ENCODE data around the gene KDM4B. TPM values are rescaled to one million over a fixed set of nuclear protein-coding genes. Genes with fewer than 3 reads are reported as not detected.

KDM4B gene
- total RNA-seq, 2 donors from 2014 or later: 31.3 to 37.1 TPM

GRCh38 chr19:5097331-5097930 is 128.5 kb downstream of the KDM4B start:
- no peaks in the 10 kb centered on the region for H3K27me3 Mint-ChIP-seq (ENCODE audit: low read depth)
- ATAC-seq (replicated peaks in 1 of 2) (no peak), DNase-seq (no peak)
- no peaks in the 10 kb centered on the region for H3K4me1 Mint-ChIP-seq (ENCODE audit: low read depth)
- peaks cover 20 to 35% of the 10 kb centered on the region in 2 donors for H3K36me3 Mint-ChIP-seq (ENCODE audit: insufficient read depth in 2 of 2)
- H3K4me3 Mint-ChIP-seq: no peak overlapping the region
- H3K9me3 Mint-ChIP-seq: peaks cover 10 to 14% of the 10 kb centered on the region in 2 donors
- H3K27ac Mint-ChIP-seq: no peak overlapping the region

- Mint-ChIP-seq H3K36me3 (ENCODE audit: insufficient read depth in 2 of 2) (peaks cover 20 to 35% of the 10 kb centered on the region in 2 donors), H3K9me3 (peaks cover 10 to 14% of the 10 kb centered on the region in 2 donors), H3K27me3 (ENCODE audit: low read depth) (no peaks in the 10 kb centered on the region), H3K4me3 (no peak overlapping the region), H3K4me1 (ENCODE audit: low read depth) (no peaks in the 10 kb centered on the region), H3K27ac (no peak overlapping the region)
- DNase-seq (no peak), ATAC-seq (replicated peaks in 1 of 2) (no peak)
Observed at GRCh38 chr19:5097959-5098623, 129.2 kb downstream of the KDM4B start.

- no peaks in the 10 kb centered on the region for H3K4me1 Mint-ChIP-seq (ENCODE audit: low read depth)
- ATAC-seq (replicated peaks in 1 of 2) (no peak), DNase-seq (no peak)
- no peak overlapping the region for H3K27ac Mint-ChIP-seq
- no peak overlapping the region for H3K4me3 Mint-ChIP-seq
- H3K36me3 Mint-ChIP-seq (ENCODE audit: insufficient read depth in 2 of 2): peaks cover 20 to 35% of the 10 kb centered on the region in 2 donors
- H3K9me3 Mint-ChIP-seq: peaks cover 10 to 14% of the 10 kb centered on the region in 2 donors
- H3K27me3 Mint-ChIP-seq (ENCODE audit: low read depth): no peaks in the 10 kb centered on the region
Observed at GRCh38 chr19:5098646-5099045, 129.7 kb downstream of the KDM4B start.

GRCh38 chr19:5099701-5100221 is 130.8 kb downstream of the KDM4B start:
- DNase-seq: no peak
- H3K4me3 Mint-ChIP-seq: no peak overlapping the region
- peaks cover 20 to 35% of the 10 kb centered on the region in 2 donors for H3K36me3 Mint-ChIP-seq (ENCODE audit: insufficient read depth in 2 of 2)
- no peak for ATAC-seq (replicated peaks in 1 of 2)
- no peak overlapping the region for H3K27ac Mint-ChIP-seq
- H3K4me1 Mint-ChIP-seq (ENCODE audit: low read depth): no peaks in the 10 kb centered on the region
- H3K9me3 Mint-ChIP-seq: peaks cover 10 to 14% of the 10 kb centered on the region in 2 donors
- no peaks in the 10 kb centered on the region for H3K27me3 Mint-ChIP-seq (ENCODE audit: low read depth)

GRCh38 chr19:5101871-5102270 is 133.0 kb downstream of the KDM4B start:
- Mint-ChIP-seq H3K9me3 (peaks cover 10 to 12% of the 10 kb centered on the region in 2 donors), H3K27ac (no peak overlapping the region), H3K36me3 (ENCODE audit: insufficient read depth in 2 of 2) (peaks cover 17 to 33% of the 10 kb centered on the region in 2 donors), H3K27me3 (ENCODE audit: low read depth) (no peaks in the 10 kb centered on the region), H3K4me3 (no peak overlapping the region), H3K4me1 (ENCODE audit: low read depth) (no peaks in the 10 kb centered on the region)
- ATAC-seq (replicated peaks in 1 of 2) (no peak), DNase-seq (no peak)

- H3K36me3 Mint-ChIP-seq (ENCODE audit: insufficient read depth in 2 of 2): peaks cover 16 to 29% of the 10 kb centered on the region in 2 donors
- H3K4me3 Mint-ChIP-seq: no peak overlapping the region
- H3K9me3 Mint-ChIP-seq: peaks cover 10 to 12% of the 10 kb centered on the region in 2 donors
- no peaks in the 10 kb centered on the region for H3K27me3 Mint-ChIP-seq (ENCODE audit: low read depth)
- no peak for DNase-seq
- H3K4me1 Mint-ChIP-seq (ENCODE audit: low read depth): no peaks in the 10 kb centered on the region
- ATAC-seq (replicated peaks in 1 of 2): no peak
- H3K27ac Mint-ChIP-seq: no peak overlapping the region
Observed at GRCh38 chr19:5102520-5102919, 133.6 kb downstream of the KDM4B start.

- ATAC-seq (replicated peaks in 1 of 2): no peak
- H3K4me3 Mint-ChIP-seq: no peak overlapping the region
Observed at GRCh38 chr19:5103061-5103701, 134.3 kb downstream of the KDM4B start.

GRCh38 chr19:5103812-5104410 is 135.0 kb downstream of the KDM4B start:
- Mint-ChIP-seq H3K36me3 (ENCODE audit: insufficient read depth in 2 of 2) (peaks cover 13 to 20% of the 10 kb centered on the region in 2 donors), H3K27me3 (ENCODE audit: low read depth) (no peaks in the 10 kb centered on the region), H3K9me3 (peaks cover 7 to 10% of the 10 kb centered on the region in 2 donors), H3K27ac (no peak overlapping the region), H3K4me3 (no peak overlapping the region), H3K4me1 (ENCODE audit: low read depth) (no peaks in the 10 kb centered on the region)
- DNase-seq: no peak
- ATAC-seq (replicated peaks in 1 of 2): no peak

More at GRCh38 chr19:5103061-5103701, 134.3 kb downstream of the KDM4B start:
- Mint-ChIP-seq H3K4me1 (ENCODE audit: low read depth) (no peaks in the 10 kb centered on the region), H3K27ac (no peak overlapping the region), H3K27me3 (ENCODE audit: low read depth) (no peaks in the 10 kb centered on the region), H3K36me3 (ENCODE audit: insufficient read depth in 2 of 2) (peaks cover 14 to 26% of the 10 kb centered on the region in 2 donors), H3K9me3 (peaks cover 10 to 12% of the 10 kb centered on the region in 2 donors)
- no peak for DNase-seq

- peaks cover 6% of the 10 kb centered on the region in 2 donors for H3K9me3 Mint-ChIP-seq
- H3K36me3 Mint-ChIP-seq (ENCODE audit: insufficient read depth in 2 of 2): peaks cover 10 to 11% of the 10 kb centered on the region in 2 donors
- no peaks in the 10 kb centered on the region for H3K4me1 Mint-ChIP-seq (ENCODE audit: low read depth)
- no peak overlapping the region for H3K4me3 Mint-ChIP-seq
- H3K27ac Mint-ChIP-seq: no peak overlapping the region
- no peak for DNase-seq
- no peak for ATAC-seq (replicated peaks in 1 of 2)
- H3K27me3 Mint-ChIP-seq (ENCODE audit: low read depth): no peaks in the 10 kb centered on the region
Observed at GRCh38 chr19:5104871-5105351, 136.0 kb downstream of the KDM4B start.

- Mint-ChIP-seq H3K27ac (no peak overlapping the region), H3K36me3 (ENCODE audit: insufficient read depth in 2 of 2) (peaks cover under 1% of the 10 kb centered on the region in 2 donors), H3K9me3 (no peaks in the 10 kb centered on the region), H3K27me3 (ENCODE audit: low read depth) (no peaks in the 10 kb centered on the region), H3K4me3 (no peak overlapping the region), H3K4me1 (ENCODE audit: low read depth) (no peaks in the 10 kb centered on the region)
- ATAC-seq (replicated peaks in 1 of 2) (no peak), DNase-seq (no peak)
Observed at GRCh38 chr19:5106191-5106726, 137.3 kb downstream of the KDM4B start.

- H3K27ac Mint-ChIP-seq: no peak overlapping the region
- H3K4me1 Mint-ChIP-seq (ENCODE audit: low read depth): no peaks in the 10 kb centered on the region
- H3K36me3 Mint-ChIP-seq (ENCODE audit: insufficient read depth in 2 of 2): no peaks in the 10 kb centered on the region
- H3K27me3 Mint-ChIP-seq (ENCODE audit: low read depth): no peaks in the 10 kb centered on the region
- DNase-seq (no peak), ATAC-seq (replicated peaks in 1 of 2) (no peak)
- no peaks in the 10 kb centered on the region for H3K9me3 Mint-ChIP-seq
- H3K4me3 Mint-ChIP-seq: no peak overlapping the region
Observed at GRCh38 chr19:5106971-5107370, 138.1 kb downstream of the KDM4B start.

- ATAC-seq (replicated peaks in 1 of 2) (no peak), DNase-seq (no peak)
- no peaks in the 10 kb centered on the region for H3K36me3 Mint-ChIP-seq (ENCODE audit: insufficient read depth in 2 of 2)
- no peak overlapping the region for H3K4me3 Mint-ChIP-seq
- no peaks in the 10 kb centered on the region for H3K4me1 Mint-ChIP-seq (ENCODE audit: low read depth)
- no peak overlapping the region for H3K27ac Mint-ChIP-seq
- H3K9me3 Mint-ChIP-seq: no peaks in the 10 kb centered on the region
- no peaks in the 10 kb centered on the region for H3K27me3 Mint-ChIP-seq (ENCODE audit: low read depth)
Observed at GRCh38 chr19:5107432-5108122, 138.7 kb downstream of the KDM4B start.
